ENCODE data around the gene CPXM2. TPM values are rescaled to one million over a fixed set of nuclear protein-coding genes. Genes with fewer than 3 reads are reported as not detected.
A peak's percentile ranks its signal among the peaks of the same experiment; 100 is the strongest.

Gene CPXM2
- total and polyA plus RNA-seq, 2 experiments from 2014 or later = 14.8 to 19.8 TPM

DNA sequence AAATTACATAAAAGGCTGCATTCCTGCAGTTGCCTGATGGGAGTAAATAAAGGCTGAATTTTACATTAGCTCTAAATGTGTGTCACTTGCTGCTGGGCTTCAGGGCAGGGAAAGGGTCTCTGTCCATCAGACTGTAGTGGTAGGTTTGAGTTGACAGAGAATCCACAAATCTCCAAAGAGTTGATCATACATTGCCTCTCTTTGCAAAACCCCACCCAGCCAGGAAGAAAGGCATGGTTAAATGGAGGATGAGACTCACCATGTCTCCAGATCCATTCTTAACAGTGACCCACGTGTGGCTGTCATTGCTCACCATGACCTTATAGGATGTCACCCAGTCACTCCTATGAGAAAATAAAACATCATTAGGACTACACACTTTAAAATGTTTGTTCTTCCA is 92.8 kb downstream of the CPXM2 start:
- 79 to 84% methylated on average over 1 of the region's 1 CpG for WGBS, 2 experiments (ENCODE audit: low coverage in 1 of 2, low lambda C conversion rate in 2 of 2, missing lambda C conversion rate in 2 of 2)
- H3K4me3 ChIP-seq = no peak overlapping the region
- DNase-seq = no peak
- H3K79me2 ChIP-seq (ENCODE audit: insufficient read depth) = no peaks in the 10 kb centered on the region
- H3K4me1 ChIP-seq (ENCODE audit: insufficient read depth) = peaks cover 21% of the 10 kb centered on the region; the same call in 1 of the 2 replicates
- no peak overlapping the region for H3K27ac ChIP-seq
- no peaks in the 10 kb centered on the region for H4K20me1 ChIP-seq (ENCODE audit: insufficient read depth)
- in situ Hi-C loops (cut with MboI) = no loop called here
- no peak for TF ChIP-seq EZH2phosphoT487 (IDR thresholded peaks at IDR 0.05; ENCODE audit: insufficient read depth, low read depth)
- TF ChIP-seq EZH2 (IDR thresholded peaks at IDR 0.05; ENCODE audit: insufficient read depth, poor library complexity, severe bottlenecking) = no peak
- H3K36me3 ChIP-seq (ENCODE audit: low read depth) = no peaks in the 10 kb centered on the region
- no peak overlapping the region for H3K9ac ChIP-seq
- no peaks in the 10 kb centered on the region for H3K9me2 ChIP-seq (ENCODE audit: insufficient read depth)
- H3K27me3 ChIP-seq (replicated peaks; ENCODE audit: insufficient read depth) = no peaks in the 10 kb centered on the region
- H3F3A ChIP-seq (ENCODE audit: insufficient read depth) = no peaks in the 10 kb centered on the region; the same call in 1 of the 2 replicates
- no peak overlapping the region for H3K4me2 ChIP-seq (ENCODE audit: unreplicated experiment)
- no peaks in the 10 kb centered on the region for H3K9me3 ChIP-seq (ENCODE audit: low read depth)
- H2AFZ ChIP-seq = no peak overlapping the region

DNA sequence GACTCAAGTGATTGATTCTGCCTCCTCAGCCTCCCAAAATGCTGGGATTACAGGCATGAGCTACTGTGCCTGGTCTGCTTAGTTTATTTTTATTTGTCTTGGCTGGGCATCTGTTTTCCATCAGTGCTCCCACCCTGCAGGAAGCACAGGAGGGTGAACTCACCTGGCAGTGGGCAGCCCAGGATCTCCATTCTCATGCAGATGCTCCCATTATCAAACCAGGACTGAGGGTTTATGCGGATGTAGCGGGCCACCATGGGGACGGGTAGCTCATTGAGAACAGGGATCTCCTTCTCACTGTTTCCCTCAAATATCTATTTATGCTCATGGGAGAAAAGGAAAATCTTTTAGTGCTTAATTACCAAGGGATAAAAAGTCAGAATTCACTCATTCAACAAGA is 93.8 kb downstream of the CPXM2 start:
- no peaks in the 10 kb centered on the region for H3K9me2 ChIP-seq (ENCODE audit: insufficient read depth)
- H3K4me3 ChIP-seq = no peak overlapping the region
- no peaks in the 10 kb centered on the region; the same call in 1 of the 2 replicates for H3F3A ChIP-seq (ENCODE audit: insufficient read depth)
- no peak overlapping the region for H3K27ac ChIP-seq
- H2AFZ ChIP-seq = no peak overlapping the region
- H3K9ac ChIP-seq = no peak overlapping the region
- H3K4me1 ChIP-seq (ENCODE audit: insufficient read depth) = peaks cover 21% of the 10 kb centered on the region; the same call in 1 of the 2 replicates
- H3K36me3 ChIP-seq (ENCODE audit: low read depth) = no peaks in the 10 kb centered on the region
- no peaks in the 10 kb centered on the region for H4K20me1 ChIP-seq (ENCODE audit: insufficient read depth)
- in situ Hi-C loops (cut with MboI) = no loop called here
- no peaks in the 10 kb centered on the region for H3K9me3 ChIP-seq (ENCODE audit: low read depth)
- DNase-seq = no peak
- H3K4me2 ChIP-seq (ENCODE audit: unreplicated experiment) = no peak overlapping the region
- 86 to 89% methylated on average over 3 of the region's 3 CpGs for WGBS, 2 experiments (ENCODE audit: low coverage in 1 of 2, low lambda C conversion rate in 2 of 2, missing lambda C conversion rate in 2 of 2)
- no peaks in the 10 kb centered on the region for H3K79me2 ChIP-seq (ENCODE audit: insufficient read depth)
- no peaks in the 10 kb centered on the region for H3K27me3 ChIP-seq (replicated peaks; ENCODE audit: insufficient read depth)
- TF ChIP-seq EZH2phosphoT487 (IDR thresholded peaks at IDR 0.05; ENCODE audit: insufficient read depth, low read depth) (no peak), EZH2 (IDR thresholded peaks at IDR 0.05; ENCODE audit: insufficient read depth, poor library complexity, severe bottlenecking) (no peak)

DNA sequence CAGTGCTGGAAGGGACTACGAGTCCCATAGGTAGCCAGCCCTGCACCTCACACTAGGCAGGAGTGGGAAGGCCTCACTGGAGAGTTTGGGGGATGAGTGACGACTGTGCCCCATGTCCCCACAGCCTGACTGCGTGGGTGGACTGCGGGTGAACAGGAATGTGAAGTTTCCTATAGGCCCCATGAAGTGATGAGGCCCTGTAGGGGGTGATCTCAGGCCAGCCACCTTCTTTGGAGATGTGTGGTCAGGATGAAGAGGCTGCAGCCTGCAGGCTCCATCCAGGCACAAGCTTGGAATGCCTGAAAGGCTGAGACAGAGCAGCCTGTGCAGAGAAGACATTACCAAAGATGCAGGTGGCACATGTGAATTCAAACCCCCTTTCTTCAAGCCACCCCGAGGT is 94.9 kb downstream of the CPXM2 start:
- Histone ChIP-seq H3K36me3 (ENCODE audit: low read depth) (no peaks in the 10 kb centered on the region), H3K79me2 (ENCODE audit: insufficient read depth) (no peaks in the 10 kb centered on the region), H3K9me3 (ENCODE audit: low read depth) (no peaks in the 10 kb centered on the region), H3F3A (ENCODE audit: insufficient read depth) (no peaks in the 10 kb centered on the region; the same call in 1 of the 2 replicates), H3K4me3 (no peak overlapping the region), H3K9me2 (ENCODE audit: insufficient read depth) (no peaks in the 10 kb centered on the region), H3K9ac (no peak overlapping the region), H3K27ac (no peak overlapping the region), H3K27me3 (replicated peaks; ENCODE audit: insufficient read depth) (no peaks in the 10 kb centered on the region), H4K20me1 (ENCODE audit: insufficient read depth) (no peaks in the 10 kb centered on the region), H3K4me1 (ENCODE audit: insufficient read depth) (peaks cover 21% of the 10 kb centered on the region; the same call in 1 of the 2 replicates), H3K4me2 (ENCODE audit: unreplicated experiment) (no peak overlapping the region), H2AFZ (no peak overlapping the region)
- peak; percentile 30 for DNase-seq
- 67 to 72% methylated on average over 5 of the region's 5 CpGs for WGBS, 2 experiments (ENCODE audit: low coverage in 1 of 2, low lambda C conversion rate in 2 of 2, missing lambda C conversion rate in 2 of 2)
- TF ChIP-seq EZH2 (IDR thresholded peaks at IDR 0.05; ENCODE audit: insufficient read depth, poor library complexity, severe bottlenecking) (no peak), EZH2phosphoT487 (IDR thresholded peaks at IDR 0.05; ENCODE audit: insufficient read depth, low read depth) (no peak)
- in situ Hi-C loops (cut with MboI) = no loop called here

DNA sequence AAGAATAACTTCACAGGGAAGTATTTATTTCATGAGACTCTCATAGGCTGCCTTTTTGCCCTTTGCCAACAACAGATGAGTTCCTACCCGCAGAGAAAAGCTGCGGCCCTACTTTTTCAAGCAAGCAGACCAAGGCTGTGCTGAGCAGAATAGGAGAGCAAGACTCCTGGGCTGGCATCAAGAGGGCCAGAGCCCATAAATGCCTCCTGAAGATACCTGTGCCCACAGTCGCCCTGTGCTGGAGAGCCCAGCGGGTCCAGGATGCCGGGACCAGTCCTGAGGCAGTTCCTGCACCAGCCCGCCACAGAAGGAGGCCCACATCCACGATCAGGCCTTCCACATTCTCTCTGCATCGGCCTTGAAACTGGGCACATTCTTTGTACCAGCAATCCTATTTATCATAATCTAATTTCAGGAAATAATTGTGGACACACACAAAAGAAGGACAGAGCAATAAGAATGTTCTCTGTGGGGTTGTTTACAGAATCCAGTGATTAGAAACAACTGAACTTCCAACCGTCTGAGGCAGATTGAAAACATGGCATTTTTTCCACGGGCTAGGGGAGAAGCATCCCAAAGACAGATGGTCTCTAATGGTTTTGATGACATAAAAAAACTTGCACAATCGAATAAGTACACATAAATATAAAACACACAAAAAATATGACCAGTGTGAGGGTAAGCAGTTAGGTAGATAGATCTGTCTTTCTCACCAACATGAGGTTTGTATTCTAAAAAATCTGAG is 95.6 kb downstream of the CPXM2 start:
- no peak for TF ChIP-seq EZH2 (IDR thresholded peaks at IDR 0.05; ENCODE audit: insufficient read depth, poor library complexity, severe bottlenecking)
- no peak for TF ChIP-seq EZH2phosphoT487 (IDR thresholded peaks at IDR 0.05; ENCODE audit: insufficient read depth, low read depth)
- Histone ChIP-seq H3K27ac (no peak overlapping the region), H3F3A (ENCODE audit: insufficient read depth) (no peaks in the 10 kb centered on the region; the same call in 1 of the 2 replicates), H4K20me1 (ENCODE audit: insufficient read depth) (no peaks in the 10 kb centered on the region), H3K9me2 (ENCODE audit: insufficient read depth) (no peaks in the 10 kb centered on the region), H3K4me1 (ENCODE audit: insufficient read depth) (peaks cover 21% of the 10 kb centered on the region; the same call in 1 of the 2 replicates), H3K79me2 (ENCODE audit: insufficient read depth) (no peaks in the 10 kb centered on the region), H3K36me3 (ENCODE audit: low read depth) (no peaks in the 10 kb centered on the region), H3K4me3 (no peak overlapping the region), H3K27me3 (replicated peaks; ENCODE audit: insufficient read depth) (no peaks in the 10 kb centered on the region), H3K9me3 (ENCODE audit: low read depth) (no peaks in the 10 kb centered on the region), H3K4me2 (ENCODE audit: unreplicated experiment) (no peak overlapping the region), H2AFZ (no peak overlapping the region), H3K9ac (no peak overlapping the region)
- in situ Hi-C loops (cut with MboI) = no loop called here
- no peak for DNase-seq
- whole genome bisulfite sequencing, 2 experiments (ENCODE audit: low coverage in 1 of 2, low lambda C conversion rate in 2 of 2, missing lambda C conversion rate in 2 of 2) = 64 to 66% methylated on average over 11 of the region's 11 CpGs
